Measurements from ENCODE around the gene FAM151A. TPM values are rescaled to one million over a fixed set of nuclear protein-coding genes. Genes with fewer than 3 reads are reported as not detected.
A peak's percentile ranks its signal among the peaks of the same experiment; 100 is the strongest.

FAM151A gene
- total RNA-seq, 4 donors from 2014 or later: 0.19 to 0.72 TPM; not detected in 2

GRCh38 chr1:54571326-54571725 lies 52.0 kb downstream of the FAM151A start:
- no peak for DNase-seq (ENCODE audit: low spot score)
- ATAC-seq (ENCODE audit: low FRiP score): no peak
- no peak for TF ChIP-seq CTCF (IDR thresholded peaks at IDR 0.05)

DNA sequence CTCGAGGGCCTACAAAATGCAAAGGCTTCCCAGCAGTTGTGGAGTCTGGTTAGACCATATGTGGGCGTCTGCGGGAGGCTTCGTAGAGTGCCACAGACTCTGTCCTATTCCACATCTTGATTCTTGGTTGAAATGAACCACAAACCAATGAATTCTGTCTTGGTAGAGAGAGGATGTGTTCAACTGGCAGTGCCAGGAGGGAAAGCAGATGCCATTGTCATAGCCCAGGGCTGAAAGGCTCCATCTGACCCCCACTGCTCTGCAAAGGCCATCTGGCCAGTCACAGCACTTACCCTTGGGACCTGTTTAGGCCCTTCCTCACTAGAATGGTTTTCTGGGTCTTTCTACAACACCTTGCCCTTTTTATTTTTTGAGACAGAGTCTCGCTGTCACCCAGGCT lies 53.2 kb downstream of the FAM151A start:
- DNase-seq (ENCODE audit: low spot score) (no peak), ATAC-seq (ENCODE audit: low FRiP score) (no peak)
- no peak for TF ChIP-seq CTCF (IDR thresholded peaks at IDR 0.05)

- ATAC-seq (ENCODE audit: low FRiP score) (no peak), DNase-seq (ENCODE audit: low spot score) (no peak)
- TF ChIP-seq CTCF (IDR thresholded peaks at IDR 0.05): no peak
These were observed 54.0 kb downstream of the FAM151A start for GRCh38 chr1:54569339-54569738.

DNA sequence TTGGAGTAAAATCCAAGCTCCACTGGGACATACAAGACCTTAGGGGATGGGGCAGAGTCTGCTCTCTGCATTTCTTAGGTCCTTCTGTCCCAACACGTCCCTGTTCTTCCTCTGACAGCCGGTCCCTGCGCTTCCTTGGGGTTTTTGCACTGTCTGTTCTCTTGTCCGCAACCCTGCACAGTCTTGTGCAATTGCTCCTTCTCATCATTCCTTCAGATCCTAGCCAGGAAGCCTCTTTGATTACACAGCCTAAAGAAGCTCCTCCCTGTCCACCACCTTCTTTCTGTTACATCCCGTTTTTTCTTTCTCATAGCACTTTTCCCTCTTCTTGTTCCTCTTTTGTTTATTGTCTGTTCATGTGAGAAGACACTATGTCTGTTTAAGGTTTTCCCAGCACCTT lies 55.4 kb downstream of the FAM151A start:
- peak; percentile 76 for ATAC-seq (ENCODE audit: low FRiP score)

DNA sequence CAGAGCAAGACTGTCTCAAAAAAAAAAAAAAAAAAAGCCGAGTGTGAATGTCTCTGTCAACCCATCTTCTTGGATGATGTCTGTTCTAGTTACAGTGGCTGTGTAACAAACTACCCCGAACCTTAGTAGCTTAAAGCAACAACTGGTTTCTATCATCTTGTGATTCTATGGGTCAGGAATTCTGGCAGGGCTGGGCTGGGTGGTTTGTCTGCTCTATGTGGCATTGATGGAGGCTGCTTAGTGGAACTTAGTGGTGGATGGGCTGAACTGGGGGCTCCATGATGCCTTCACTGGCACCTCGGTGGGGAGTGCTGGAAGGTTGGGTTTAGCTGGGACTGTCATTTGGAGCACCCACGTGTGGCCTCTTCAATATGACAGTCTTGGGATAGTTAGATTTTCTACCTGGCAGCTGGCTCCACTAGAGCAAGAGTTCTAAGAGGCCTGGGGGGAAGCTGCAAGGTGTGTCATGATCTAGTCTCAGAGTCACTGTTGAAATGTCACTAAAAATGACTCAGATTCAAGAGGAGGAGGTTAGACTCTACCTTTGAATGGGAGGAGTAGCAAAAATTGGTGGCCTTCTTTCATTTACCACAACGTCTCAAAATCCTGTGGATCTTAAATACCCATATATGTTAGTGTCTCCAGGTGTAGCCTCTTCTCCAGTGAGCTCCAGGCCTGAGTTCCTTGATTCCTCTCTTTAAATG lies 56.7 kb downstream of the FAM151A start:
- no peak for ATAC-seq (ENCODE audit: low FRiP score)
- TF ChIP-seq CTCF (IDR thresholded peaks at IDR 0.05): no peak
- DNase-seq (ENCODE audit: low spot score): no peak

More for the DNA sequence above, 55.4 kb downstream of the FAM151A start:
- no peak for DNase-seq (ENCODE audit: low spot score)
- no peak for TF ChIP-seq CTCF (IDR thresholded peaks at IDR 0.05)

GRCh38 chr1:54565113-54565501 lies 58.2 kb downstream of the FAM151A start:
- ATAC-seq (ENCODE audit: low FRiP score) (no peak), DNase-seq (ENCODE audit: low spot score) (no peak)
- no peak for TF ChIP-seq CTCF (IDR thresholded peaks at IDR 0.05)
